Ecto neural progenitor cell (in vitro differentiated cells): ENCODE results near the gene JAZF1.
A peak's percentile ranks its signal among the peaks of the same experiment; 100 is the strongest.
"Not testable (repeated sequence)": the region's sequence is repeated elsewhere in the genome, so short reads cannot be mapped to it uniquely, and the experiment has no call there.

Source experiments
- DNase-seq: peaks from one replicate; pipeline ENCODE4 v3.0.0-alpha.2; 2018; ENCODE audit warnings: low spot score

The JAZF1 gene

GRCh38 chr7:28041508-28042314 is 138.9 kb downstream of the JAZF1 start:
- no peak for DNase-seq

- no peak for DNase-seq
These were observed 142.3 kb downstream of the JAZF1 start for GRCh38 chr7:28038175-28038797.

GRCh38 chr7:28037220-28038010 is 143.2 kb downstream of the JAZF1 start:
- DNase-seq = no peak

GRCh38 chr7:28036696-28037095 is 143.9 kb downstream of the JAZF1 start:
- no peak for DNase-seq

GRCh38 chr7:28033386-28033785 is 147.2 kb downstream of the JAZF1 start:
- no peak for DNase-seq

- DNase-seq = no peak
These were observed 147.7 kb downstream of the JAZF1 start for GRCh38 chr7:28032738-28033380.

GRCh38 chr7:28029051-28029450 is 151.5 kb downstream of the JAZF1 start:
- no peak for DNase-seq

GRCh38 chr7:28028471-28028870 is 152.1 kb downstream of the JAZF1 start:
- DNase-seq = no peak

- no peak for DNase-seq
These were observed 154.4 kb downstream of the JAZF1 start for GRCh38 chr7:28026237-28026636.

- no peak for DNase-seq
These were observed 155.7 kb downstream of the JAZF1 start for GRCh38 chr7:28024786-28025334.

- peak; percentile 73 for DNase-seq
These were observed 160.2 kb downstream of the JAZF1 start for GRCh38 chr7:28020302-28020940.

- no peak for DNase-seq
These were observed 161.6 kb downstream of the JAZF1 start for GRCh38 chr7:28018856-28019465.

GRCh38 chr7:28018446-28018845 is 162.1 kb downstream of the JAZF1 start:
- no peak for DNase-seq

- DNase-seq = no peak
These were observed 162.6 kb downstream of the JAZF1 start for GRCh38 chr7:28018020-28018419.

GRCh38 chr7:28017372-28017771 is 163.2 kb downstream of the JAZF1 start:
- DNase-seq = no peak

- DNase-seq = no peak
These were observed 164.3 kb downstream of the JAZF1 start for GRCh38 chr7:28016297-28016696.

- no peak for DNase-seq
These were observed 165.4 kb downstream of the JAZF1 start for GRCh38 chr7:28015169-28015568.

- DNase-seq = not testable (repeated sequence)
These were observed 166.3 kb downstream of the JAZF1 start for GRCh38 chr7:28014340-28014739.

GRCh38 chr7:28013441-28013840 is 167.2 kb downstream of the JAZF1 start:
- DNase-seq = no peak

GRCh38 chr7:28013019-28013418 is 167.6 kb downstream of the JAZF1 start:
- DNase-seq = no peak

GRCh38 chr7:28008911-28009310 is 171.7 kb downstream of the JAZF1 start:
- DNase-seq = no peak
